HG03521 (cell line): Measurements from ENCODE around the gene KCNJ10.
A peak's percentile ranks its signal among the peaks of the same experiment; 100 is the strongest.

Experiments
- ATAC-seq: cut with Tn5 transposase; IDR thresholded peaks from one replicate; pipeline ENCODE4 v1.9.1; 2021; ENCODE audit warnings: mild to moderate bottlenecking, moderate library complexity; ENCODE audit not compliant: unreplicated experiment

KCNJ10 gene

GRCh38 chr1:160028426-160028825 is 41.5 kb downstream of the KCNJ10 start:
- no peak for ATAC-seq

DNA sequence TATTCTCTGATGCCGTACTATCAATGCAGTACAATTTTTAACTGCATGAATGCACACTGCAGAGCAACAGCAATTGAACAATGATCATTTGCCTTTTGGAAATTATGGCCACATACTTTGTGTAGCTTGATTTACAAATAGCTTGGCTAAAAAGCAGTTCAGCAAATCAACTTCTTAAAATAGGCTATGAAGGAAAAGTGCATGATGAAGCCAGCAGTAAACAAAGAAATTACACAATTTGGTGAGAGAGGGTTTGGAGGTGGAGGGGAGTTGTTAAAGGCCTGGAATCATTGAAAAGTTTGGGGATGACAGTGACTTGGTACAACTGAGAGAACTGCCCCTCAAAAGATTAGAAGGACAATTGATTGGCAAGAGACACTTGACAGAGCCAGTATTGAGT is 44.6 kb downstream of the KCNJ10 start:
- ATAC-seq = no peak

DNA sequence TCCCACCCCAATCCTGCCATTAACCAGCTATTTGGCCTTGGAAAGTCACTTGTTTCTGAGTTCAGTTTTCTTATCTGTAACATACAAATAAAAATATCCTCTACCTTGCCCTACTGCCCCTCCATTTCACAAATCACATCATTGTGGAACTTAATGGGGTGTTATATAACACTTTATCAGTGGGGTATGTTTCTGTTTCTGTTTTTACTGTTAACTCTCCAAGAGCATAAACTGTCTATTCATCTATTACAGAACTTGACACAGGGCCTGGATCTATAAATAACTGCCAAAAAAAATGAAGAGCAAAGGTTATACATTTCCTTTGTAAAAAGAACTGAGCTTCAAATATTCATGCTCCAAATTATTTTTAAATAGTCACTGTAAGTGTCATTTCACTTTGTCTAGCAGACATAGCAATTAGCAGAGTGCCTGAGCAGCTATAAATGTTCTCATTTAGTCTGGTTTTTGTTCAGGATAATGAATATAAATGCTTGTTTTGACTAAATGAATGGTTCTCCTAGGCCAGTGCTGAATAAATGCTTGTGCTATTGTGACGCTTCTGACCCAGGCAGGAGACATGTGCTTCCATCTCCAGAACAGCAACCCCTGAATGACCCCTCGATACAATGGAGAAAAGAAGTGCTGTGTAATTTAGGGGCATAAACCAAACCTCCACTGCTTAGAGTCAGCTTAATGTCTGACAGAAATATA is 45.6 kb downstream of the KCNJ10 start:
- no peak for ATAC-seq

DNA sequence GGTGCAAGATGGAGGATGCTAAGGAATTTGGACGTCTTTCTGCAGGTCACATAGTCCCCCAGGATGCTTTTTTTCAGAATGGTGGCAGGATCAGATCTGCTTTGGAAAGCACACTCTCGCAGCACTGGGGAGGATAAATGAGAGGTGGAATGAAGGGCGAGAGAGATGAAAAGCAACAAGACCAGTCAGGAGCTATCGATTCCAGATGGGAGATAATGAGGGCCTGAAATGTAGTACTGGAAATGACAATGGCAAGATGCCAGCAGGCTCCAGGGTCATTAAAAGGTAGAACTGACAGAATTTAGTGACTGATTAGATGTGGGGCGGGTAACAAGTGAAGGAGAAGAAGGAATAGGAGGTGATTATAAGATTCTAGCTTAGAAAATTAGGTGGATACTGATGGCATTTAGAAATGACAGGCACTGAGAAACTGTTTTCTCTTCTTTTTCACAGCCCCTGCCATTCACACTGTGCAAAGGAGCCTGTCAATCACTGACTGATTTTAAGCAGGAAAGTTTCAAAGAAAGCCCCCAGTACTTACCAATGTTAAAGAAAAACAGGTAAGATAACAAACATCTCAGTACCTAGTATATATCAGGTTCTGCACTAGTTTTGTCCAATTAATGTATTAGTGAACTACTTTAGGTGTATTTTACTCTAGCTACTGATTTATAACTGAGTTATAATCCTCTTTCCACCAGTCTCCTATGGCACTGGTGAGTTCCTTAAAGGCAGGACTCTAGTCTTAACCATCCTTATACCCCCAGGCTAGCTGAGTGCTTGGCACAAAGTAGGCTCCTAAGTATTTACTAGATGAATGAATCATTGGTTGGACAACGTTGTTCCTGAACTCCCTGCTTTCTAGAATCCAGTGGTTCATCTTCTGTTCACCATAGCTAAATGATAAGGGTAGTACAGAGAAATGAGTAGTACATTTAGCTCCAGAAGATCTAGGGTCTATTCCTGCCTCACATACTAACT is 47.3 kb downstream of the KCNJ10 start:
- ATAC-seq = no peak

DNA sequence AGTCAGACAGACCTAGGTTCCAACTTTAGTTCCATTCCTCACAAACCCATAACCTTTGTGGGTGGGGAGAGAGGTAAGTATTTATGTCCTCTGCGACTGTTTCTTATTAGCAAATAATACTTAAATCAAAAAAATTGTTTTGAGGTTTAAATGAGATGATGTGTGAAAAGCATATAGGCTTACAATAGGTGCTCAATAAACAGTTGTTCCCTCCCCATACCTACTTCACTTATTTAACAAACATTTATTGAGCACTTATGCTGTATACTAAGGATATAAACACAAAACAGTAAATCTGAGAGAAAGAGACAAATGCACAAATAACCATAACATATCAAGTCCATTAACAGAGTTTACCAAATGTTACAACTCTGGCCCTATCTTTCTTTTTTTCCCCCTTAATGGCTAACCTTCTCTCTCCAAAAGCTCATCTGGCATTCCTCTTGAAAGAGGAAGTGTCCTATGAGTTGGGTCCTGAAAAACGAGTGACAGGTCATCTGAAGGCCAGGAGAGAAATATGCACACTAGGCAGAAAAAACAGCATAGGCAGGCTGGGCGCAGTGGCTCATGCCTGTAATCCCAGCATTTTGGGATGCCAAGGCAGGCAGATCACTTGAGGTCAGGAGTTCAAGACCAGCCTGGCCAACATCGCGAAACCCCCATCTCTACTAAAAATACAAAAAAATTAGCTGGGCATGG is 48.4 kb downstream of the KCNJ10 start:
- ATAC-seq = no peak

GRCh38 chr1:160020196-160020595 is 49.8 kb downstream of the KCNJ10 start:
- no peak for ATAC-seq

- ATAC-seq = no peak
These were observed 51.1 kb downstream of the KCNJ10 start for GRCh38 chr1:160018900-160019299.

DNA sequence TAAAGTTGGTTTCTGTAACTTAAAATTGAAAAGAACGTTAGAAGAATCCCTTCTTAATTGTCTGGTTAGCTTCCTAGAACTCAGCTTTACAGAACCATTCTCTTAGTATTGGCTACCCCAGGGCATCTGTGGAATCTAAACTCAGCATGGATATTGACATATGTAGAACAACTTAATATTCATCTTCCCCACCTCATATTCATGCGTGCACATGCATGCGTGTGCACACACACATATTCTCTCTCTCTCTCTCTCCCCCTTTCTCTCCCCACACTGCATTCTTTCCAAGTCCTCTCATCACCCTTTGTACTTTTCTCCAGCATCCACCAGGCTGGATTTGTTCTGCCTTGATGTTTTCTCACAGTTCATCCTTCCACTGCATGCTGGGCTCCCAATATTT is 51.6 kb downstream of the KCNJ10 start:
- ATAC-seq = no peak

- ATAC-seq = no peak
These were observed 52.4 kb downstream of the KCNJ10 start for GRCh38 chr1:160017592-160017991.

DNA sequence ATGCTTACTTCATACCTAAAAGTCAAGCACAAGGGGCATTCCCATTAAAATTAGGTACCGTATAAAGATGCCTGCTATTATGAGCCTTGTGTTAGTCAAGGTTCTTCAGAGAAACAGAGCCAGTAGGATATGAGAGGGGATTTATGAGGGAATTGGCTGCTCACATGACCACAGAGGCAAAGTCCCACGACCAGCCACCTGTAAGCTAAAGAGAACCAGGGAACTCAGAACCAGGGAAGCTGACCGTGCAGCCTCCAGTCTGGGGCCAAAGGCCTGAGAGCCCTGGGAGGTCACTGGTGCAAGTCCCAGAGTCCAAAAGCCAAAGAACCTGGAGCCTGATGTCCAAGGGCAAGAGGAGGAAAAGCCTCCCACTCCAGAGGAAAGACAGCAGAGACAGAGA is 58.2 kb downstream of the KCNJ10 start:
- ATAC-seq = no peak

GRCh38 chr1:160009801-160010200 is 60.2 kb downstream of the KCNJ10 start:
- no peak for ATAC-seq

DNA sequence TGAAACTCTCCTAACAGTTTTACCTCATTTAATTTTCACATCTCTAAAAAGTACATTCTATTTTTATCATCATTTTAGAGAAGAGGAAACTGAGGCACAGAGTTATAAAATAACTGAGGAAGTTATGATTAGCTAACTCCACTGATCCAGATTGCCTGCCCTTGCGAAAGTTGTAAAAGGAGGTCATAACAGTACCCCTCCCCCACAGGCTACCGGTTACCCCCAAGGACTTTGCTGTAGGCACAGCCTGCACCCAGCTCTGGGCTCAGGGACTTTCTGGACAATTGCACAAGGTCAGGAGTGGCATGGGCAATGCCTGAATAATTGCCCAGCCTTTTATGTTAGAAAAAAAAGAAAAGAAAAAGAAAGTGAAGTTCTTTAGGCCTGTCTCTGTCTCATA is 60.9 kb downstream of the KCNJ10 start:
- no peak for ATAC-seq

DNA sequence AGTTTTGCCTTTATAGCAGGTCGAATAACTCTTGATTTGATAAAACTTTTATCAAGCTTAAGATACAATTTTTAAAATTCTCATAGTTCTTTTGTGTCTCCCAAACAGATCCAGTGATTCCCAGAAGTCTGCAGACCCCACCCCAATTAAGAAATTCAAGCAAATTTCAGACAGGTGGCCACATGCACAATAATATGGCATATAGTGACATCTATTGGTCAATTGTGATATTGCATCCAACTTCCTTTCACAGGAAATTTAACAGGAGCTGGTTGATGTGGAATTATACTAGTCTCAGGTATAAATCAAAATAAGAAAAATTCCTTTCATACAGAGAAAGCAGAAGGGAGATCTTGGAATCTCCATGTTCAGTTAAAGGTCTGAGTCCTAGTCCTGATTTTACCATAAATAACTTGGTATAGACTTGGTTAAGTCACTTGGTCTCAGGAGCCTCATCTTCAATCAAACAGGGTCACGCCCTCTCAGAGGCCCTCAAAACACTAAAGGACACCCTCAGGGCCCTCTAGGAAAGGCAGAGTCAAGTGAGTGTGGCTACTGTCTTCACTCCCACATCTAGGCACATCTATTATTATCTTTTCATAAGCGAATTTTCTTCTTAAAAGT is 62.3 kb downstream of the KCNJ10 start:
- ATAC-seq = no peak

GRCh38 chr1:160006312-160006940 is 63.5 kb downstream of the KCNJ10 start:
- peak; percentile 77 for ATAC-seq

GRCh38 chr1:160005070-160005469 is 64.9 kb downstream of the KCNJ10 start:
- no peak for ATAC-seq

- no peak for ATAC-seq
These were observed 65.5 kb downstream of the KCNJ10 start for GRCh38 chr1:160004425-160004824.

DNA sequence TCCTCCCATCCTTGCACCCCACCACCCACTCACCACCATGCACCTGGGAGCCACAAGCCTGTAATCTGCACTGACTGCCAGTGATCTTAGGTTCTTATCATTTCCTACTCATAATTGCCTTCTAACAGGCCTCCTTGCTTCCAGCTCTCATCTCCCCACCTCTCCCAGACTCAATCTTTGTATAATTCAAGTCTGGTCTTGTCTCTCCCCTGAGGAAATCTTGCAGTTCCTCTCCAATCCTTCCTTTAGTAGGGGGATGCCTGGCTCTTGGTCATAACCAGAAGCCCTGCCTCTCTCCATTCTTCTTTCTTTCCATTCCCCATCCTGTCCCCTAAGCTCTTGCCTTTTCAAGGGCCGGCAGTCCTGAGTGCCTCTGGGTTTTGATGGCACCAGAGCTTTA is 66.0 kb downstream of the KCNJ10 start:
- ATAC-seq = no peak

DNA sequence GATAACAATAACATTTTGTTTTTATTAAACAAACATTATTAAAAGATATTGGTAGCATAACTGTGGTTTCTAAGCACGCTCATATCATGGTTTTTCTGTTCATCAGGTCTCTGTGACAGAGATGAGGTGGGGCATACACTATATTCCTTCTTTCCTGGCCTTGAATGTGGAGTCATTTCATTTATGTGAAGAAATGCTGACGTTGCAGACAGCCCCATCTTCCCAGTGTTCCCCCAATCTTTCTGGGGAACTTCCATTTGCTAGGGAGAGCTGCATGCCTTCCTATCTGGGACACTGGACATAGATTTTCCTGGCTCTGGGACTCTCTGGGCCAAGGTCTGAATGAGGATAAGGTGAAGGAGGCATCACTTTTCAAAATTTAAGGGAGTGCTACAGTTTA is 68.5 kb downstream of the KCNJ10 start:
- no peak for ATAC-seq

GRCh38 chr1:159999204-159999603 is 70.8 kb downstream of the KCNJ10 start:
- no peak for ATAC-seq

GRCh38 chr1:159996653-159997052 is 73.3 kb downstream of the KCNJ10 start:
- no peak for ATAC-seq

GRCh38 chr1:159994896-159995295 is 75.1 kb downstream of the KCNJ10 start:
- ATAC-seq = no peak
